Endothelial cell of umbilical vein (primary cell): ENCODE data around the gene PKD1. TPM values are rescaled to one million over a fixed set of nuclear protein-coding genes. Genes with fewer than 3 reads are reported as not detected.
"Not testable (repeated sequence)": the region's sequence is repeated elsewhere in the genome, so short reads cannot be mapped to it uniquely, and the experiment has no call there.

Experiments
- BruUV-seq: library from RNA; stranded (reverse); fragments of 400-500 nt; replicated peaks from 2 replicates; lab custom pipeline; 2021; lab: Mats Ljungman, UMichigan
- CTCF ChIA-PET: fragments of 300-600, 350-600 bp; sonication (Branson Sonifier 250); formaldehyde crosslinking; loops from one replicate; lab custom pipeline; 2021; ENCODE audit warnings: antibody characterized with exemption, inconsistent platforms; lab: Charles Lee
- POLR2A ChIA-PET: fragments of 300-600, 350-600 bp; sonication (Branson Sonifier 250); formaldehyde crosslinking; loops from one replicate; lab custom pipeline; 2021; ENCODE audit warnings: antibody characterized with exemption, inconsistent platforms; lab: Charles Lee
- DNase-seq: peaks from one replicate; pipeline ENCODE4 v3.0.0-alpha.2; 2011; ENCODE audit warnings: low read depth, low spot score
- FAIRE-seq: peaks from 2 replicates; lab custom pipeline; 2011; peaks lifted over from hg19 to GRCh38; lab: Jason Lieb, UNC
- H2AFZ ChIP-seq: 2 replicates; pipeline ENCODE4 v1.6.0; 2012; ENCODE audit warnings: low read depth, low read length, control low read depth, inconsistent platforms
- H3K27ac ChIP-seq: 2 replicates; pipeline ENCODE4 v1.5.1; 2011; ENCODE audit warnings: low read depth, mild to moderate bottlenecking, control low read depth, low read length, moderate library complexity; ENCODE audit not compliant: insufficient read depth
- H3K27me3 ChIP-seq, 2 experiments: 2 replicates each; pipeline versions ENCODE4 v1.6.0 to v1.6.1; 2011; ENCODE audit warnings: low read length in 2 of 2, mixed read lengths in 1 of 2; ENCODE audit not compliant: control insufficient read depth in 2 of 2, insufficient read depth in 2 of 2
- H3K36me3 ChIP-seq, 2 experiments: 2 replicates in 1 of 2; 3 replicates in 1 of 2; pipeline ENCODE4 v1.5.1; 2011; ENCODE audit warnings: low read length in 2 of 2, mild to moderate bottlenecking in 1 of 2, moderate library complexity in 1 of 2; ENCODE audit not compliant: control insufficient read depth in 2 of 2, insufficient read depth in 2 of 2; ENCODE audit errors: extremely low read depth in 1 of 2
- H3K4me1 ChIP-seq: 3 replicates; pipeline ENCODE4 v1.5.1; 2011; ENCODE audit warnings: mild to moderate bottlenecking, low read length; ENCODE audit not compliant: control insufficient read depth, insufficient read depth; ENCODE audit errors: extremely low read depth
- H3K4me2 ChIP-seq: 2 replicates; pipeline ENCODE4 v1.6.1; 2011; ENCODE audit warnings: low read length, control low read depth, mixed read lengths; ENCODE audit not compliant: insufficient read depth
- H3K4me3 ChIP-seq, 3 experiments: fragments of 200-600 bp in 1 of 3; sonication (generic), shearing (Covaris generic) in 1 of 3; replicated peaks in 1 of 3; 2 replicates each; pipeline ENCODE4 v1.5.1; 2011 to 2016; ENCODE audit warnings: control low read depth in 3 of 3, low read length in 3 of 3, mild to moderate bottlenecking in 2 of 3, inconsistent platforms in 1 of 3, low read depth in 1 of 3, moderate library complexity in 1 of 3; ENCODE audit not compliant: insufficient read depth in 1 of 3
- H3K79me2 ChIP-seq: 2 replicates; pipeline ENCODE4 v1.6.0; 2012; ENCODE audit warnings: low read length, inconsistent platforms; ENCODE audit not compliant: control insufficient read depth, insufficient read depth
- H3K9ac ChIP-seq: replicated peaks from 2 replicates; pipeline ENCODE3; 2011; ENCODE audit warnings: low read length, control low read depth; ENCODE audit not compliant: insufficient read depth; ENCODE audit errors: extremely low read depth
- H3K9me1 ChIP-seq: replicated peaks from 3 replicates; pipeline ENCODE4 v1.6.0; 2011; ENCODE audit warnings: mild to moderate bottlenecking, low read length; ENCODE audit not compliant: control insufficient read depth, insufficient read depth; ENCODE audit errors: extremely low read depth
- H3K9me3 ChIP-seq: replicated peaks from 2 replicates; pipeline ENCODE4 v1.5.1; 2012; ENCODE audit warnings: low read length, inconsistent platforms; ENCODE audit not compliant: control insufficient read depth, insufficient read depth
- H4K20me1 ChIP-seq: replicated peaks from 2 replicates; pipeline ENCODE3; 2011; ENCODE audit warnings: mild to moderate bottlenecking, low read length; ENCODE audit not compliant: control insufficient read depth, insufficient read depth; ENCODE audit errors: extremely low read depth
- CTCF ChIP-seq, 2 donors: IDR thresholded peaks; 1 replicate in 1 of 2; 2 replicates in 1 of 2; pipeline ENCODE4 v1.5.1; 2011; ENCODE audit warnings: low read length in 2 of 2, mild to moderate bottlenecking in 2 of 2, moderate library complexity in 2 of 2, control low read depth in 1 of 2, inconsistent platforms in 1 of 2, low read depth in 1 of 2; ENCODE audit not compliant: insufficient read depth in 1 of 2; ENCODE audit errors: extremely low read depth in 1 of 2
- dilution Hi-C: fragments of 300-500 bp; cut with MboI; formaldehyde crosslinking; loops from one replicate; pipeline ENCODE4 v1.15.0; 2019; ENCODE audit warnings: low sequenced_read_pairs; ENCODE audit not compliant: extremely low pct_ligation_motif_present
- intact Hi-C: fragments of 100-400 bp; cut with micrococcal nuclease; formaldehyde crosslinking; loops from one replicate; pipeline ENCODE4 v1.10.0; 2022
- polyA plus RNA-seq, 4 experiments: library from polyadenylated mRNA; depleted of rRNA in 3 of 4; stranded (reverse) in 3 of 4; unstranded in 1 of 4; fragments of >200 nt; gene quantifications; 2 replicates each; pipeline versions ENCODE4 v1.2.1 to v1.2.3, GENCODE V29; 2011 to 2012; ENCODE audit warnings: missing spikeins in 1 of 4
- total RNA-seq: library from RNA; stranded (reverse); gene quantifications from 2 replicates; pipeline ENCODE4 v1.2.3, GENCODE V29; 2021

Gene PKD1
- total and polyA plus RNA-seq, 2 donors (not counting 3 experiments of a cell fraction or from before 2014, with no cell fraction given), result 52.5 to 102 TPM

- H3K9ac ChIP-seq, BruUV-seq, H3K4me2 ChIP-seq, H3K36me3 ChIP-seq, H3K4me3 ChIP-seq, H2AFZ ChIP-seq, H3K27me3 ChIP-seq, H3K9me1 ChIP-seq, H4K20me1 ChIP-seq, H3K9me3 ChIP-seq, dilution Hi-C loops, intact Hi-C loops, DNase-seq, POLR2A ChIA-PET: not testable (repeated sequence)
- TF ChIP-seq CTCF (IDR thresholded peaks at IDR 0.05; ENCODE audit: extremely low read depth in 1 of 2, insufficient read depth in 1 of 2, low read depth in 1 of 2, low read length in 2 of 2), result peak in 1 of 2 donors; percentile 1
- H3K27ac ChIP-seq, result peak overlapping the region; percentile 7
- peak; percentile 67 for FAIRE-seq
- H3K4me1 ChIP-seq, result peaks cover 37% of the 10 kb centered on the region
- H3K79me2 ChIP-seq, result peaks cover 33% of the 10 kb centered on the region
- CTCF ChIA-PET, result interaction anchor here (1.3 kb wide), 1 partner anchor 14 kb away, joined by 6 read pairs; no protein-coding TSS in a partner anchor
Measured at GRCh38 chr16:2126161-2126743, 9.4 kb downstream of the PKD1 start.

- intact Hi-C loops, H3K27me3 ChIP-seq, BruUV-seq, H3K9me3 ChIP-seq, H3K4me3 ChIP-seq, dilution Hi-C loops, DNase-seq, FAIRE-seq, H4K20me1 ChIP-seq, H3K36me3 ChIP-seq, POLR2A ChIA-PET, H2AFZ ChIP-seq, H3K9me1 ChIP-seq: not testable (repeated sequence)
- Histone ChIP-seq H3K27ac (peak overlapping the region; percentile 91), H3K79me2 (peaks cover 31% of the 10 kb centered on the region), H3K4me2 (peak overlapping the region; percentile 25), H3K9ac (peak overlapping the region; percentile 23), H3K4me1 (peaks cover 37% of the 10 kb centered on the region)
- CTCF ChIA-PET, result interaction anchor here (1.3 kb wide), 1 partner anchor 15 kb away, joined by 6 read pairs; no protein-coding TSS in a partner anchor
Measured at GRCh38 chr16:2125609-2126008, 10.1 kb downstream of the PKD1 start.
